Astrocyte (in vitro differentiated cells and primary cell): ENCODE results near the gene TGFBRAP1.

ENCODE experiments used
- CTCF ChIP-seq: IDR thresholded peaks from 2 replicates; pipeline ENCODE4 v1.5.1; 2011; ENCODE audit warnings: low read depth, mild to moderate bottlenecking, inconsistent platforms, low read length, moderate library complexity; ENCODE audit not compliant: insufficient read depth
- EZH2 ChIP-seq: IDR thresholded peaks from 2 replicates; pipeline ENCODE4 v1.6.1; 2012; ENCODE audit warnings: mild to moderate bottlenecking, low read length, inconsistent platforms; ENCODE audit not compliant: insufficient read depth

GRCh38 chr2:105239924-105240323 lies 89.6 kb downstream of the TGFBRAP1 start:
- TF ChIP-seq EZH2 (no peak), CTCF (no peak)
